Retinal pigment epithelial cell (primary cell): Measurements from ENCODE around the gene MCEE.
"Not testable (repeated sequence)": the region's sequence is repeated elsewhere in the genome, so short reads cannot be mapped to it uniquely, and the experiment has no call there.

Source experiments
- DNase-seq: peaks from one replicate; pipeline ENCODE4 v3.0.0-alpha.2; 2010; ENCODE audit warnings: low read depth
- H3K4me3 ChIP-seq: 2 replicates; pipeline ENCODE4 v1.5.1; 2011; ENCODE audit warnings: mild to moderate bottlenecking, low read length, control low read depth, moderate library complexity
- CTCF ChIP-seq: conservative IDR thresholded peaks from 2 replicates; pipeline ENCODE4 v1.5.1; 2011; ENCODE audit warnings: low read depth, low read length, control low read depth, inconsistent platforms

Gene MCEE

GRCh38 chr2:71143782-71144181, 13.8 kb upstream of the MCEE start:
- H3K4me3 ChIP-seq: no peak overlapping the region
- TF ChIP-seq CTCF: no peak
- DNase-seq: no peak

- no peak for TF ChIP-seq CTCF
- DNase-seq: no peak
- H3K4me3 ChIP-seq: no peak overlapping the region
These were observed 6.1 kb upstream of the MCEE start for GRCh38 chr2:71136174-71136573.

GRCh38 chr2:71133603-71134002, 3.6 kb upstream of the MCEE start:
- H3K4me3 ChIP-seq: no peak overlapping the region
- TF ChIP-seq CTCF: no peak
- no peak for DNase-seq

GRCh38 chr2:71131387-71132166, 1.5 kb upstream of the MCEE start:
- peak overlapping the region; percentile 97 for H3K4me3 ChIP-seq

GRCh38 chr2:71130905-71131244, 846 bp upstream of the MCEE start:
- no peak for TF ChIP-seq CTCF

More at GRCh38 chr2:71131387-71132166, 1.5 kb upstream of the MCEE start:
- DNase-seq: not testable (repeated sequence)

GRCh38 chr2:71129902-71130151, 202 bp downstream of the MCEE start:
- no peak for DNase-seq
- H3K4me3 ChIP-seq: peak overlapping the region; percentile 97
- no peak for TF ChIP-seq CTCF

More at GRCh38 chr2:71130905-71131244, 846 bp upstream of the MCEE start:
- DNase-seq: no peak
- H3K4me3 ChIP-seq: peak overlapping the region; percentile 97

- H3K4me3 ChIP-seq: peak overlapping the region; percentile 97
- DNase-seq: no peak
- TF ChIP-seq CTCF: no peak
These were observed 721 bp downstream of the MCEE start for GRCh38 chr2:71129114-71129901.
